H1 (cell line): ENCODE data around the gene GPR35. TPM values are rescaled to one million over a fixed set of nuclear protein-coding genes. Genes with fewer than 3 reads are reported as not detected.

Experiments
- CBX8 ChIP-seq: fragments of 300-800, 300-1000 bp; sonication (generic); IDR thresholded peaks from 2 replicates; pipeline ENCODE4 v1.7.1; 2016; ENCODE audit warnings: low read depth, low read length, borderline replicate concordance
- CHD2 ChIP-seq: IDR thresholded peaks from 2 replicates; pipeline ENCODE4 v1.6.1; 2012; ENCODE audit warnings: low read length, improper control_type of control experiment
- EP300 ChIP-seq, 2 experiments: IDR thresholded peaks; 1 replicate in 1 of 2; 2 replicates in 1 of 2; pipeline ENCODE4 v1.6.1; 2011 to 2012; ENCODE audit warnings: low read depth in 2 of 2, low read length in 2 of 2, mild to moderate bottlenecking in 2 of 2, borderline replicate concordance in 1 of 2, inconsistent platforms in 1 of 2, moderate library complexity in 1 of 2
- FOSL1 ChIP-seq: IDR thresholded peaks from 2 replicates; pipeline ENCODE4 v1.6.1; 2011; ENCODE audit warnings: mild to moderate bottlenecking, low read depth, low read length, moderate library complexity; ENCODE audit not compliant: insufficient read depth
- GABPA ChIP-seq: IDR thresholded peaks from 2 replicates; pipeline ENCODE4 v1.6.1; 2011; ENCODE audit warnings: mild to moderate bottlenecking, low read length, moderate library complexity, borderline replicate concordance; ENCODE audit not compliant: insufficient read depth
- JUN ChIP-seq: IDR thresholded peaks from 2 replicates; pipeline ENCODE4 v1.6.1; 2011; ENCODE audit warnings: low read depth, mild to moderate bottlenecking, improper control_type of control experiment, low read length
- NANOG ChIP-seq: IDR thresholded peaks from 2 replicates; pipeline ENCODE4 v1.6.1; 2011; ENCODE audit warnings: low read length, low read depth, mild to moderate bottlenecking, inconsistent platforms; ENCODE audit not compliant: insufficient read depth, poor library complexity, severe bottlenecking
- RBBP5 ChIP-seq: IDR thresholded peaks from 2 replicates; pipeline ENCODE4 v1.7.1; 2012; ENCODE audit warnings: low read depth, mild to moderate bottlenecking, inconsistent platforms, low read length, moderate library complexity, borderline replicate concordance
- SP1 ChIP-seq: IDR thresholded peaks from 2 replicates; pipeline ENCODE4 v1.6.1; 2011; ENCODE audit warnings: low read depth, low read length
- SP2 ChIP-seq: IDR thresholded peaks from 2 replicates; pipeline ENCODE4 v1.6.1; 2012; ENCODE audit warnings: mild to moderate bottlenecking, low read length, inconsistent platforms
- YY1 ChIP-seq: IDR thresholded peaks from 2 replicates; pipeline ENCODE4 v1.6.1; 2011; ENCODE audit warnings: low read depth, mild to moderate bottlenecking, low read length
- polyA plus RNA-seq, 7 experiments: library from polyadenylated mRNA; depleted of rRNA in 3 of 7; stranded (reverse) in 5 of 7; unstranded in 2 of 7; fragments of >200 nt in 5 of 7; fragments of 200-250 nt in 2 of 7; gene quantifications; 1 replicate in 5 of 7; 2 replicates in 1 of 7; 4 replicates in 1 of 7; pipeline versions ENCODE4 v1.2.1 to v1.2.3, GENCODE V29; 2011 to 2013; ENCODE audit warnings: missing spikeins in 2 of 7, mixed read lengths in 2 of 7
- total RNA-seq: library from RNA; stranded (reverse); fragmentation: NEBNext Ultra II Directional; extraction: Animal tissue kit (Norgen Biotek cat#: 25700); gene quantifications from 2 replicates; pipeline ENCODE4 v1.2.1, GENCODE V29; 2021
- TF ChIP-seq, protein P1 (sequence below): fragments of 300-600 bp; sonication (generic); IDR thresholded peaks from 2 replicates; pipeline ENCODE4 v1.7.1; 2012; ENCODE audit warnings: low read length, moderate library complexity, mild to moderate bottlenecking, inconsistent platforms; ENCODE audit not compliant: insufficient replicate concordance

Gene GPR35
- total and polyA plus RNA-seq, 2 of the 8 experiments (the other 6 are each of a cell fraction or from before 2014, with no cell fraction given), result 0.47 TPM; not detected in 1

DNA sequence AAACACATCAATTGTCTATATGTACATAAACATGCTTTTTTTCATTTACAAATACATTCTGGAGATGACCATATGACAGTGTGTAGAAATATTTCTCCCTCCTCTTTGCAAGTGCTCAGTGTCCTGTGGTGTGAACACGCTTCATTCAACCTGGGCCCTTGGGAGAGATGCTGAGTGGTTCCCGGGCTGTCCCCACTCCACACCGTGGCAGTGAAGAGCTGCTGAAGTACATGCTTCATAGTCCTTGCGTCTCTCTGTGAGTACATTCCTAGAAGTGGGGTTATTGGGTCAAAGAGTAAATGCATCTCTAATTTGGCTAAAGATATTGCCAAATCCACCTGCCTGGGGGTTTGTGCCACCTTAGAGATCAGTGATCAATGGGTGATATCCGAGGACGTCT is 6.5 kb upstream of the GPR35 start (continued):
- TF ChIP-seq, protein P1, sequence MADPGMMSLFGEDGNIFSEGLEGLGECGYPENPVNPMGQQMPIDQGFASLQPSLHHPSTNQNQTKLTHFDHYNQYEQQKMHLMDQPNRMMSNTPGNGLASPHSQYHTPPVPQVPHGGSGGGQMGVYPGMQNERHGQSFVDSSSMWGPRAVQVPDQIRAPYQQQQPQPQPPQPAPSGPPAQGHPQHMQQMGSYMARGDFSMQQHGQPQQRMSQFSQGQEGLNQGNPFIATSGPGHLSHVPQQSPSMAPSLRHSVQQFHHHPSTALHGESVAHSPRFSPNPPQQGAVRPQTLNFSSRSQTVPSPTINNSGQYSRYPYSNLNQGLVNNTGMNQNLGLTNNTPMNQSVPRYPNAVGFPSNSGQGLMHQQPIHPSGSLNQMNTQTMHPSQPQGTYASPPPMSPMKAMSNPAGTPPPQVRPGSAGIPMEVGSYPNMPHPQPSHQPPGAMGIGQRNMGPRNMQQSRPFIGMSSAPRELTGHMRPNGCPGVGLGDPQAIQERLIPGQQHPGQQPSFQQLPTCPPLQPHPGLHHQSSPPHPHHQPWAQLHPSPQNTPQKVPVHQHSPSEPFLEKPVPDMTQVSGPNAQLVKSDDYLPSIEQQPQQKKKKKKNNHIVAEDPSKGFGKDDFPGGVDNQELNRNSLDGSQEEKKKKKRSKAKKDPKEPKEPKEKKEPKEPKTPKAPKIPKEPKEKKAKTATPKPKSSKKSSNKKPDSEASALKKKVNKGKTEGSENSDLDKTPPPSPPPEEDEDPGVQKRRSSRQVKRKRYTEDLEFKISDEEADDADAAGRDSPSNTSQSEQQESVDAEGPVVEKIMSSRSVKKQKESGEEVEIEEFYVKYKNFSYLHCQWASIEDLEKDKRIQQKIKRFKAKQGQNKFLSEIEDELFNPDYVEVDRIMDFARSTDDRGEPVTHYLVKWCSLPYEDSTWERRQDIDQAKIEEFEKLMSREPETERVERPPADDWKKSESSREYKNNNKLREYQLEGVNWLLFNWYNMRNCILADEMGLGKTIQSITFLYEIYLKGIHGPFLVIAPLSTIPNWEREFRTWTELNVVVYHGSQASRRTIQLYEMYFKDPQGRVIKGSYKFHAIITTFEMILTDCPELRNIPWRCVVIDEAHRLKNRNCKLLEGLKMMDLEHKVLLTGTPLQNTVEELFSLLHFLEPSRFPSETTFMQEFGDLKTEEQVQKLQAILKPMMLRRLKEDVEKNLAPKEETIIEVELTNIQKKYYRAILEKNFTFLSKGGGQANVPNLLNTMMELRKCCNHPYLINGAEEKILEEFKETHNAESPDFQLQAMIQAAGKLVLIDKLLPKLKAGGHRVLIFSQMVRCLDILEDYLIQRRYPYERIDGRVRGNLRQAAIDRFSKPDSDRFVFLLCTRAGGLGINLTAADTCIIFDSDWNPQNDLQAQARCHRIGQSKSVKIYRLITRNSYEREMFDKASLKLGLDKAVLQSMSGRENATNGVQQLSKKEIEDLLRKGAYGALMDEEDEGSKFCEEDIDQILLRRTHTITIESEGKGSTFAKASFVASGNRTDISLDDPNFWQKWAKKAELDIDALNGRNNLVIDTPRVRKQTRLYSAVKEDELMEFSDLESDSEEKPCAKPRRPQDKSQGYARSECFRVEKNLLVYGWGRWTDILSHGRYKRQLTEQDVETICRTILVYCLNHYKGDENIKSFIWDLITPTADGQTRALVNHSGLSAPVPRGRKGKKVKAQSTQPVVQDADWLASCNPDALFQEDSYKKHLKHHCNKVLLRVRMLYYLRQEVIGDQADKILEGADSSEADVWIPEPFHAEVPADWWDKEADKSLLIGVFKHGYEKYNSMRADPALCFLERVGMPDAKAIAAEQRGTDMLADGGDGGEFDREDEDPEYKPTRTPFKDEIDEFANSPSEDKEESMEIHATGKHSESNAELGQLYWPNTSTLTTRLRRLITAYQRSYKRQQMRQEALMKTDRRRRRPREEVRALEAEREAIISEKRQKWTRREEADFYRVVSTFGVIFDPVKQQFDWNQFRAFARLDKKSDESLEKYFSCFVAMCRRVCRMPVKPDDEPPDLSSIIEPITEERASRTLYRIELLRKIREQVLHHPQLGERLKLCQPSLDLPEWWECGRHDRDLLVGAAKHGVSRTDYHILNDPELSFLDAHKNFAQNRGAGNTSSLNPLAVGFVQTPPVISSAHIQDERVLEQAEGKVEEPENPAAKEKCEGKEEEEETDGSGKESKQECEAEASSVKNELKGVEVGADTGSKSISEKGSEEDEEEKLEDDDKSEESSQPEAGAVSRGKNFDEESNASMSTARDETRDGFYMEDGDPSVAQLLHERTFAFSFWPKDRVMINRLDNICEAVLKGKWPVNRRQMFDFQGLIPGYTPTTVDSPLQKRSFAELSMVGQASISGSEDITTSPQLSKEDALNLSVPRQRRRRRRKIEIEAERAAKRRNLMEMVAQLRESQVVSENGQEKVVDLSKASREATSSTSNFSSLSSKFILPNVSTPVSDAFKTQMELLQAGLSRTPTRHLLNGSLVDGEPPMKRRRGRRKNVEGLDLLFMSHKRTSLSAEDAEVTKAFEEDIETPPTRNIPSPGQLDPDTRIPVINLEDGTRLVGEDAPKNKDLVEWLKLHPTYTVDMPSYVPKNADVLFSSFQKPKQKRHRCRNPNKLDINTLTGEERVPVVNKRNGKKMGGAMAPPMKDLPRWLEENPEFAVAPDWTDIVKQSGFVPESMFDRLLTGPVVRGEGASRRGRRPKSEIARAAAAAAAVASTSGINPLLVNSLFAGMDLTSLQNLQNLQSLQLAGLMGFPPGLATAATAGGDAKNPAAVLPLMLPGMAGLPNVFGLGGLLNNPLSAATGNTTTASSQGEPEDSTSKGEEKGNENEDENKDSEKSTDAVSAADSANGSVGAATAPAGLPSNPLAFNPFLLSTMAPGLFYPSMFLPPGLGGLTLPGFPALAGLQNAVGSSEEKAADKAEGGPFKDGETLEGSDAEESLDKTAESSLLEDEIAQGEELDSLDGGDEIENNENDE, result no peak
- TF ChIP-seq GABPA (no peak), EP300 (IDR thresholded peaks at IDR 0.05; ENCODE audit: borderline replicate concordance in 1 of 2, low read depth in 2 of 2, low read length in 2 of 2) (no peak), RBBP5 (no peak), CBX8 (no peak), YY1 (no peak), SP1 (no peak), NANOG (no peak), JUN (no peak), FOSL1 (no peak), CHD2 (no peak), SP2 (no peak)
